Measurements from ENCODE around the gene PPHLN1.
"Not testable (repeated sequence)": the region's sequence is repeated elsewhere in the genome, so short reads cannot be mapped to it uniquely, and the experiment has no call there.

The PPHLN1 gene

GRCh38 chr12:42332301-42333285 is 6.6 kb downstream of the PPHLN1 start:
- peak; percentile 48 for DNase-seq (ENCODE audit: low read depth)
- no peak overlapping the region for H3K4me3 ChIP-seq (ENCODE audit: low read length)
- TF ChIP-seq CTCF (conservative IDR thresholded peaks at IDR 0.05; ENCODE audit: low read length): peak; percentile 69

- no peak for TF ChIP-seq CTCF (conservative IDR thresholded peaks at IDR 0.05; ENCODE audit: low read length)
- no peak overlapping the region for H3K4me3 ChIP-seq (ENCODE audit: low read length)
- no peak for DNase-seq (ENCODE audit: low read depth)
Measured at GRCh38 chr12:42336286-42336685, 10.3 kb downstream of the PPHLN1 start.

GRCh38 chr12:42338280-42338679 is 12.3 kb downstream of the PPHLN1 start:
- no peak overlapping the region for H3K4me3 ChIP-seq (ENCODE audit: low read length)
- no peak for DNase-seq (ENCODE audit: low read depth)
- TF ChIP-seq CTCF (conservative IDR thresholded peaks at IDR 0.05; ENCODE audit: low read length): no peak

- no peak for TF ChIP-seq CTCF (conservative IDR thresholded peaks at IDR 0.05; ENCODE audit: low read length)
- H3K4me3 ChIP-seq (ENCODE audit: low read length): no peak overlapping the region
- no peak for DNase-seq (ENCODE audit: low read depth)
Measured at GRCh38 chr12:42342028-42342427, 16.1 kb downstream of the PPHLN1 start.

- H3K4me3 ChIP-seq (ENCODE audit: low read length): no peak overlapping the region
- DNase-seq (ENCODE audit: low read depth): no peak
- no peak for TF ChIP-seq CTCF (conservative IDR thresholded peaks at IDR 0.05; ENCODE audit: low read length)
Measured at GRCh38 chr12:42343721-42344120, 17.8 kb downstream of the PPHLN1 start.

GRCh38 chr12:42346403-42347002 is 20.5 kb downstream of the PPHLN1 start:
- DNase-seq (ENCODE audit: low read depth): no peak
- no peak overlapping the region for H3K4me3 ChIP-seq (ENCODE audit: low read length)
- TF ChIP-seq CTCF (conservative IDR thresholded peaks at IDR 0.05; ENCODE audit: low read length): no peak

GRCh38 chr12:42349119-42350020 is 23.4 kb downstream of the PPHLN1 start:
- DNase-seq (ENCODE audit: low read depth); H3K4me3 ChIP-seq (ENCODE audit: low read length): not testable (repeated sequence)

GRCh38 chr12:42350021-42350407 is 24.0 kb downstream of the PPHLN1 start:
- not testable (repeated sequence) for DNase-seq (ENCODE audit: low read depth); H3K4me3 ChIP-seq (ENCODE audit: low read length)
